Ramos (cell line): ENCODE results near the gene RAD51B.
"Not testable (repeated sequence)": the region's sequence is repeated elsewhere in the genome, so short reads cannot be mapped to it uniquely, and the experiment has no call there.

ENCODE experiments used
- in situ Hi-C: fragments of 300-500 bp; cut with MboI; formaldehyde crosslinking; loops from one replicate; pipeline ENCODE4 v1.14.3; 2022; ENCODE audit warnings: low sequenced_read_pairs; ENCODE audit not compliant: unreplicated experiment

The RAD51B gene

GRCh38 chr14:68042586-68043210, 223.1 kb downstream of the RAD51B start:
- in situ Hi-C loops = no loop called here

DNA sequence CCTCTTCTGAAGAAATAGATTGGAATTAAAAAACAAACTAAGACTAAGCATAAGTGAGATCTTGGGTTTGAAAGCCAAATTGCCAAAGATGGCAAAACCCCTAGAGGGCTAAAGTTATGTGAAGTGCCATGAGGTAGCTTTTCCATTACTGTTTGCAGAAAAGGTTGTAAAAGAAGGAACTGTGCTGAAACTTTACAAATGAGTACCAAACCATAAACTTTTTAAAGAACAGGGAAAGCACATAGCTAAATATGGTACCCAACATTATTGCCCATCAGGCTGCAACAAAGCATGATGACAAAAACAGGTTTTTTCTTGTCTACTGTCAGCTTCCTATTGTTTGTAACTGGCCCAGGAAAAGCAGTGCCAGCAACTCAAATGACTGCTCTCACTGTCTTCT, 224.2 kb downstream of the RAD51B start:
- in situ Hi-C loops = no loop called here

DNA sequence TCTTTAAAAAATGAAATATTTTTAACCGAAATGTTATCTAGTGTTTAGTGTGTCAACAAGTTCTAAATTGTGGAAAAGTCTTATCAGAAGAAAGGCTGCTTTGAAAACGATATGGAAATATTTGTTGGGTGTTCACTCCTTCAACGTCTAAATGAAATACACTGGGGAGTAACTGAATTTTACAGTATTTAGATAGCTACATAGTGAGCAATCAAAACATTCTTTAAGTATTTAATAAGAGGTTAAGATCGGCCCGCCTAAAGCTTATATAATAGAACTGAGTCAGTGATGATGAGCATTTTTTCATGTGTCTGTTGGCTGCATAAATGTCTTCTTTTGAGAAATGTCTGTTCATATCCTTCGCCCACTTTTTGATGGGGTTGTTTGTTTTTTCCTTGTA, 228.3 kb downstream of the RAD51B start:
- in situ Hi-C loops = no loop called here

- in situ Hi-C loops = not testable (repeated sequence)
Measured at GRCh38 chr14:68048815-68049214, 229.2 kb downstream of the RAD51B start.

DNA sequence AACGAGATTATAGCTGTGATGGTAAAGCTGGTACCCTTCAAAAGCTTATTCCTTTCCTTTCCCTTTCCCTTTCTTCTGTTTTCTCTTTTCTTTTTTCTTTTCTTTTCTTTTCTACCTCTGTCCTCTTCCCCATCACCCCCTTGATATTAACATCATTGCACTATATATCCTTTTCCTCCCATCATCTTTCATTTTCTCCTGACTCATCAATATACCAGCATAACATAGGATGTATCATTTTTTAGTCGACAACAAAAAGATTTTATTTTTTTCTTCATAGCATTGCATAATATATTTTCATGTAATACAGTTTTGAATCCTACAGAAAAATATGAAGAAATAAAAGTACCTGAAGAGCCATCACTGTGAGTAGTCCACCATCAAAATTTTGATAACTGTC, 230.6 kb downstream of the RAD51B start:
- in situ Hi-C loops = no loop called here

DNA sequence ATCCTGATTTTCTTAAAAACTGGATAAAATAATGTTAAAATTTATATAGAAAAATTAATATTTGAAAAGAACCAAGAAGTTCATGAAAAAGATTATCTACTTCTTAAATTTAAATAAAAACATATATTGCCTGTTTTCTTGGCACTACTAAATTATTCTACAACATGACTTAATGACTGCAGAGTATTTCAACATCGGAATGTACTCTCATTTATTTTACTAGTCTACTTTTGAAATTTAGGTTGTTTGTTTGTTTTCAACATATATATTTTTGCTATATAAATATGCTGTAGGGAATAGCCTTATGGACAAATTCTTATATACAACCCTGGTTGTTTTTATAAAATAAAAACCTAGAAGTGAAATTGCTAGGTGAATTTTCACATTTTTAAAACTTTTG, 231.6 kb downstream of the RAD51B start:
- in situ Hi-C loops = no loop called here

DNA sequence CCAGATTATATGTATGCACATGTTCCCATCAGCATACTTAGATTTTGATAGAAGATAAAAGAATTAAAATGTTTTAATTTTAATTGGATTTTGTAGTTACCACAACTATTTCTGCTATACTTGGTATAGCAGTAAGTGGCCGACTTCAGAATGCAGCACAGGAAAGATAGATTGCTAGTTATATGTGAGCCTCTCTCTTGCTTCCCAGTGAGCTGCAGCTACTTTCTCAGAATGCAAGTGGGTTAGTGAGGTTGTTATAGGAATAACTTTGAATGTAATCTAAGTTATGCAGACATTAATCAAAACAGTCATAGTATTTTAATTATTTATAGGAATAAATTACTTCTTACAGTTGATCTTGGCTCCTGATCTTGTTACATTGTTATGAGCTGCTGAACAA, 240.6 kb downstream of the RAD51B start:
- in situ Hi-C loops = no loop called here

- in situ Hi-C loops = no loop called here
Measured at GRCh38 chr14:68062651-68063050, 243.1 kb downstream of the RAD51B start.

GRCh38 chr14:68065322-68065721, 245.7 kb downstream of the RAD51B start:
- in situ Hi-C loops = no loop called here

GRCh38 chr14:68074765-68075381, 255.3 kb downstream of the RAD51B start:
- in situ Hi-C loops = no loop called here

DNA sequence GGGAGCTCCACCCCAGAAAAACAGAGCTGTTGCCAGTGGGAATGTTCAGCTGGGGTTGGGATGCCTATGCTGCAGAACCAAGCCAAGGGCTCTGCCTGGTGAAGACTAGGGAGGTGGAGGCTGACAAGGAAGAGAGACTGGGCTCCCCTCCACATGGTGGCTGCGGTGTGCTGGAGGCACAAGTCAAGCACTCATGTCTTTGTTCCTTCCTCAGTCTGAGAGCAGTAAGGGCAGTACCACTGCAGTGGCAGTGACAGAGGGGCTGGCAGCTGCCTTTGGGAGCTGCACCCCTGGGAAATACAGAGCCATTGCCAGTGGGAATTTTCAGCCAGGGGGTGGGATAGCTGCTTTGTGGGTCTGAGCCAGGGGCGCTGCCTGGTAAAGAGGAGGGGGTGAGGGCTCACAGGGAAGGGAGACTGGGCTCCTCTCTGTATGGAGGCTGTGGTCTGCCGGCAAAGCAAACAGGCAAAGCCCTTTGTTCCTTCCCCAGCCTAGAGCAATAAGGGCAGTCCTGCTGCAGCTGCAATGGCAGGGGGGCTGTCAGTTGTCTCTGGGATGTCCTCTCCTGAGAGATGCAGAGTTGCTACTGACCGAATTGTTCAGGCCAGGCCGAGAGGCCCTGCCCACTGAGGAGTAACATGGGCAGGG, 255.9 kb downstream of the RAD51B start:
- in situ Hi-C loops = no loop called here

DNA sequence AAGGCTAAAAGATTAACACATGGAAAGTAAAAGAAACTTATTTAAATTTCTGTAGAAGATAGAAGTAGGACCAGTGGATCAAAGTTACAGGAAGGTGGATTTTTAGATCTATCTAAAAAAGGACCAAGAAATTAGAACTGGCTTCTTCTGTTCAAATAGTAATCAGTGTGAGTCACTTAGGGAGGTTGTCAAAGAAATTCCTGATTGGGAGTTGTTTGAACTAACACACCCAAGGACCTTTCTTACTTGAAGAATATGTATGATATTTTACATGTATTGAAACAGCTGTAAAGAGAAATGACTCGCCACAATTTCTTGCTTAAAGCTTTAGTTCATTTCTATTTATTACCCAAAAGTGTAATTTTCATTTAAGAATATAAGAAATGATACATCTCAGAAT, 256.9 kb downstream of the RAD51B start:
- in situ Hi-C loops = no loop called here

DNA sequence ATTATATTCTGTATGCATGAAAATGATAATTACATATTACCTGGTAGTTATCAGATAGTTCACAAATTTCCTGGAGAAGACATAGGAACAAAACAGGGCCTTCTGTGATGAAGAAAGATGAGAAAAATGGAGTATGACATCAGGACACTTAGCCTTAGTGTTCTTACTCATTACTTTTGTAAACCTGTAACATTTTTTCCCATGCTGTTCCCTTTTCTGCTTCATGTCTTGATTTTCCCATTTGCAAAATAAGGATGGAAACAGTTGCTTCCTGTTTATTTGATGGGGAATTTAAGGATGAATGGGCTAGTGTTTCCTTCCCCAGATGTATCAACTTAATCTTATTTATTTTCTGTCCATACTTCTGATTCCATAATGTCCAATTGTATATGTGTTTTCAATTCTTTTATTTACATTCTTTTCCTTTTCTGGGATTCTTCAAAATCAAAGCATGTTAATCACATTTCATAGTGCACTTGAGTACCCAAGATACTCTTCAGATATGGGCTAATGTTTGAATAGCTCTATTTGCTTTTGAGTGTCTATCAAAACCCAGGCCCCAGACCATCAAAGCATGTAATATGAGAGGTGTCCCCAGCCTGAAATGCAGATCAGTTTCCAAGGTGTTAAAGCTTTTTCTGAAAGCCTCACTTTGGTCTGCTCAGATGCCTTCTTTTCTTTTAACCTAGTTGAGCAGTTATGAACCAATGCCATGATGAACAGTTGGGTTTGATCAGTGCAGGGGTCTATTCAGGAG, 260.5 kb downstream of the RAD51B start:
- in situ Hi-C loops = no loop called here

DNA sequence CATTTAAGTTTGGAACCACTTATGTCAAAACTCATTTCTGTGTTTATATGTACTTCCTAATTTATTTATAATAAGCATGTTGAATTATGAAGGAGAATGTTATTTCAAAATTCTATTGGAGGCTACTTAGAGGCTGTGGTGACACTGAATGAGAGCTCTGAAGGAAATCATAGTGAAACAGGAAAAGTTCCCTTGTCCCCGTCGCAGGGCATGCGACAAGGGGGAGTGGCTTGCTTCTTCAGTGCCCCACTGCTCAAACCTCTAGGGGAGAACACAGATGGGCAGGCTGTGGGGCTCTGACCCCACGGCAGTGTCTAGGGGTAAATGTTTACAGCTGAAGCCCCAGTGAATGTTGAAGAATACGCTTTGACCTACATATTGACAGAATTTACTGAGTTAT, 261.9 kb downstream of the RAD51B start:
- in situ Hi-C loops = no loop called here

DNA sequence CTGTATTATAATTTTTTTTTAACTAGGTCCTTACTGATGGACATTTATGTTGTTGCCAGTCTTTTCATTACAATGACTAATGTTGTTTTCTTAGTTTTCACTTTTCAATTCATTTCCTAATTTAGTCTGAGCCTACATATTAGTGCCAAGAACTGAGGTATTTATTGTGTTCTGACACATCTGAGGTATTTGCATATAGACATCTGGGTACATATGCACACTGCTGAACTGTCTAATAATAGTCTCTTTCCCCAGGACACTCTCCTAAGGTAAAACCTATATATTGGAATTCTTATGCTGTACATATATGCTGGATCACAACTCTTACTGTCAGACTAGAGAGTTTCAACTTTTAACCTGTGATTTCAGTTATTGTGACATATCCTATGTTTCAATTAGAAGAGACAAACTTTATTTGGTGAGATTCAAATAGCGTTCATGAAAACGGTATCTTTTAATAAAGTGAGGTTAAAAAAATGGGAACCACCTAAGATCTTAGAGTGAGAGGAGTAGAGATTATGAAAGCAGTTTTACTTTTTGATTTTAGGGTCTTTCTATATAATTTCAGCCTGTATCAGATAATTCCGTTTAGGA, 263.2 kb downstream of the RAD51B start:
- in situ Hi-C loops = no loop called here

DNA sequence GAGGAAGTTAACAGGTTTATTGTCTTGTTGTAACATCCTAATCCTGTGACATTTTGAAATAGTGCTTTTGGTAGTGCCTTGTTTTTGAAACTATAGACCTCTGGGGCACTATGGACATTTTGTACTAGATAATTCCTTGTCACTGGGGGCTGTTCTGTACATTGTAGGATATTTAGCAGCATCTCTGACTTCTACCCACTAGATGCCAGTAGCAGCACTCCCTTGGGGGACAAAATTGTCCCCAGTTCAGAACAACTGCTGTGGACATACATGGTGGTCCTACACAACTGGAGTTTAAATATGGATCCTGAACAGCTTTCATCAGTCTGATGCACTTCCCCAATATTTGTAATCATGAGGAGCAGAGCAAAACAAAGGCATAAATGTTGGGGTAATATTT, 264.7 kb downstream of the RAD51B start:
- in situ Hi-C loops = no loop called here

- in situ Hi-C loops = no loop called here
Measured at GRCh38 chr14:68085742-68086141, 266.2 kb downstream of the RAD51B start.

- in situ Hi-C loops = no loop called here
Measured at GRCh38 chr14:68088451-68088854, 268.9 kb downstream of the RAD51B start.

DNA sequence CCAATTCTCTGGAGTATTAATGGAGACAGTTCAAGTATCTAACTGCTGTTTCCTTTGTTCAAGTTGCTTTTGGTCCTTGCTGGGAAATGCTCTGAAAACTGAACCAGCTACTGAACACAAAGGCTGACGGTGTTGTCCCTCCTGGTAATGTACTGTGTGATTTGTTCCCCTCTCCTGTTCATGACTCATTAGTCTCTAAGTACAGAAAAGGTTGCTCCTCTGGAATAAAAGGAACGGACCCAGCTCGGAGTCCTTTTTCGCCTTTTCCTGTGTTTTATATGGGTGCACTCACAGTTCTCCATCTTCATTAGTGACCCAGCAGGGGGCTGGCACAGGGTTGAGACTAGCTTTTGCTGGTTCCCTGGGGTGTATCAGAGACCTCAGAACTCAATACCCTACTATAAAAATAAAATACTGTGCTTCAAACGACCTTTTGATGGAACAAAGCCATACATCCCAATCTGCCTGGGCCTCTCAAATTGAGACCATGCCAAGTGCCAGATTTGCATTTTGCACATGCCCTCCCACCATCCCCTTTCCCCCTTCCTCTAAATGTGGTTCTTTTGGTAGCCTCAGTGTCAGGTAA, 269.7 kb downstream of the RAD51B start:
- in situ Hi-C loops = no loop called here

- in situ Hi-C loops = no loop called here
Measured at GRCh38 chr14:68094158-68094557, 274.6 kb downstream of the RAD51B start.
